IMR-90 (cell line): Measurements from ENCODE around the gene CACNA2D3.

Source experiments
- CTCF ChIP-seq: conservative IDR thresholded peaks from 2 replicates; pipeline ENCODE4 v1.5.1; 2012; ENCODE audit warnings: mild to moderate bottlenecking, low read depth, low read length, improper control_type of control experiment
- MAFK ChIP-seq: IDR thresholded peaks from 2 replicates; pipeline ENCODE4 v1.6.1; 2012; ENCODE audit warnings: low read depth, low read length, improper control_type of control experiment
- POLR2A ChIP-seq: IDR thresholded peaks from 2 replicates; pipeline ENCODE4 v1.6.1; 2012; ENCODE audit warnings: mild to moderate bottlenecking, low read depth, low read length
- RCOR1 ChIP-seq: IDR thresholded peaks from 2 replicates; pipeline ENCODE4 v1.6.1; 2012; ENCODE audit warnings: mild to moderate bottlenecking, low read length, improper control_type of control experiment; ENCODE audit not compliant: insufficient replicate concordance
- RFX5 ChIP-seq: IDR thresholded peaks from 2 replicates; pipeline ENCODE4 v1.8.0; 2012; ENCODE audit warnings: low read depth, mild to moderate bottlenecking, low read length, moderate library complexity
- SMC3 ChIP-seq: fragments of 150-350 bp; IDR thresholded peaks from 2 replicates; pipeline ENCODE4 v1.6.1; 2016; ENCODE audit warnings: low read depth, mild to moderate bottlenecking, antibody characterized with exemption, low read length, moderate library complexity
- USF2 ChIP-seq: fragments of 150-350 bp; IDR thresholded peaks from 2 replicates; pipeline ENCODE4 v1.6.1; 2017; ENCODE audit warnings: mild to moderate bottlenecking, antibody characterized with exemption, low read length, low read depth

GRCh38 chr3:54347060-54347459 lies 224.7 kb downstream of the CACNA2D3 start:
- TF ChIP-seq CTCF (no peak), RCOR1 (no peak), RFX5 (no peak), SMC3 (no peak), USF2 (no peak), POLR2A (no peak), MAFK (no peak)
